Ishikawa (cell line): Measurements from ENCODE around the gene ZNF366.

Experiments
- EGR1 ChIP-seq: IDR thresholded peaks from 2 replicates; pipeline ENCODE4 v1.6.1; 2012
- YY1 ChIP-seq: IDR thresholded peaks from 2 replicates; pipeline ENCODE4 v1.6.1; 2012; ENCODE audit warnings: low read depth
- TF ChIP-seq, protein P1 (sequence below): IDR thresholded peaks from 2 replicates; pipeline ENCODE4 v1.6.1; 2012; ENCODE audit warnings: low read depth, mild to moderate bottlenecking
- TF ChIP-seq, protein P2 (sequence below): IDR thresholded peaks from 2 replicates; pipeline ENCODE4 v1.6.1; 2012

DNA sequence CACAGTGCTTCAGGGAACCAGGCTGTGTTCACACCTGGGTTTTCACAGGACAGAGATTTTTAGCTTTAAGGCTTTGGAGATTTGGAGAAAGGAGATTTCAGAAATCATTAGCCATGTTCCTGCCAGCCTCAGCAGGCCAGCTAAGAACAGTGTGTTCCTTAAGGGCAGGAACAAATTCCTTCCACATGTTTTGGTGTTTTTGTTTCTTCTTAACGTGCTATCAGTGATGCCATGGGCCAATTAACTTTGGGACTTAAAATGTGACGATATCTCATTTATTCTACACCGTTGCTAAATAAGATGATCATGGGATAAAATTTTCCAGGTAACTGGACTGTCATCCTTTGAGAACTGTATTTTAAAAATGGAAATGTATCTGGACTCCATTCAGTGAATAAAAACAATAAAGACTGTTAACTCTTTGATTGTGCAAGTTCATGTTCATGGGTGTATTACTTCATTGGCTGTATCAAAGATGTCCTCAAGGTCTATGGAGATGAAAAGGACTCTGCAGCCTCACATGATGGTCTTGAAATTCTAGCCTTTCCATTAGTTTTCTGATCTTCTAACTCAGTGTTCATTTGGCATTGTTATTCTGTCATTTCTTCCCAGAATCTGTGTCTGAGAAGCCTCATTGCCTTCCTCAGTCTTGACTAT is 72.3 kb downstream of the ZNF366 start:
- TF ChIP-seq, protein P1, sequence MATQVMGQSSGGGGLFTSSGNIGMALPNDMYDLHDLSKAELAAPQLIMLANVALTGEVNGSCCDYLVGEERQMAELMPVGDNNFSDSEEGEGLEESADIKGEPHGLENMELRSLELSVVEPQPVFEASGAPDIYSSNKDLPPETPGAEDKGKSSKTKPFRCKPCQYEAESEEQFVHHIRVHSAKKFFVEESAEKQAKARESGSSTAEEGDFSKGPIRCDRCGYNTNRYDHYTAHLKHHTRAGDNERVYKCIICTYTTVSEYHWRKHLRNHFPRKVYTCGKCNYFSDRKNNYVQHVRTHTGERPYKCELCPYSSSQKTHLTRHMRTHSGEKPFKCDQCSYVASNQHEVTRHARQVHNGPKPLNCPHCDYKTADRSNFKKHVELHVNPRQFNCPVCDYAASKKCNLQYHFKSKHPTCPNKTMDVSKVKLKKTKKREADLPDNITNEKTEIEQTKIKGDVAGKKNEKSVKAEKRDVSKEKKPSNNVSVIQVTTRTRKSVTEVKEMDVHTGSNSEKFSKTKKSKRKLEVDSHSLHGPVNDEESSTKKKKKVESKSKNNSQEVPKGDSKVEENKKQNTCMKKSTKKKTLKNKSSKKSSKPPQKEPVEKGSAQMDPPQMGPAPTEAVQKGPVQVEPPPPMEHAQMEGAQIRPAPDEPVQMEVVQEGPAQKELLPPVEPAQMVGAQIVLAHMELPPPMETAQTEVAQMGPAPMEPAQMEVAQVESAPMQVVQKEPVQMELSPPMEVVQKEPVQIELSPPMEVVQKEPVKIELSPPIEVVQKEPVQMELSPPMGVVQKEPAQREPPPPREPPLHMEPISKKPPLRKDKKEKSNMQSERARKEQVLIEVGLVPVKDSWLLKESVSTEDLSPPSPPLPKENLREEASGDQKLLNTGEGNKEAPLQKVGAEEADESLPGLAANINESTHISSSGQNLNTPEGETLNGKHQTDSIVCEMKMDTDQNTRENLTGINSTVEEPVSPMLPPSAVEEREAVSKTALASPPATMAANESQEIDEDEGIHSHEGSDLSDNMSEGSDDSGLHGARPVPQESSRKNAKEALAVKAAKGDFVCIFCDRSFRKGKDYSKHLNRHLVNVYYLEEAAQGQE = no peak
- TF ChIP-seq YY1 (no peak), EGR1 (no peak)
- TF ChIP-seq, protein P2, sequence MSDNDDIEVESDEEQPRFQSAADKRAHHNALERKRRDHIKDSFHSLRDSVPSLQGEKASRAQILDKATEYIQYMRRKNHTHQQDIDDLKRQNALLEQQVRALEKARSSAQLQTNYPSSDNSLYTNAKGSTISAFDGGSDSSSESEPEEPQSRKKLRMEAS = no peak
